SK-N-SH (cell line): ENCODE measurements around the gene HLA-DQB1. TPM values are rescaled to one million over a fixed set of nuclear protein-coding genes. Genes with fewer than 3 reads are reported as not detected.

Experiments
- CTCF ChIA-PET: fragments of 300-600, 350-600 bp; formaldehyde crosslinking; extraction: SDS; loops from one replicate; lab custom pipeline; 2021; lab: Yijun Ruan, JAX
- POLR2A ChIA-PET: fragments of 350-600 bp; sonication (Branson Sonifier 250); formaldehyde crosslinking; extraction: SDS; loops from one replicate; lab custom pipeline; 2020; ENCODE audit warnings: antibody characterized with exemption, inconsistent platforms; lab: Yijun Ruan, JAX
- DNase-seq: peaks from one replicate; pipeline ENCODE4 v3.0.0; 2012
- H2AFZ ChIP-seq: fragments of 200-600 bp; sonication (generic); 2 replicates; pipeline ENCODE4 v1.8.1; 2016; ENCODE audit warnings: antibody characterized with exemption, mild to moderate bottlenecking, low read depth
- H3F3A ChIP-seq: fragments of 200-600 bp; sonication (generic); replicated peaks from 2 replicates; pipeline ENCODE3; 2016; ENCODE audit warnings: antibody characterized with exemption, mild to moderate bottlenecking; ENCODE audit not compliant: insufficient read depth
- H3K27ac ChIP-seq, 2 experiments: fragments of 200-500 bp in 1 of 2; fragments of 200-600 bp in 1 of 2; sonication (Bioruptor generic) in 1 of 2; sonication (generic), shearing (Covaris generic) in 1 of 2; 2 replicates each; pipeline versions ENCODE4 v1.5.1 to v1.6.1; 2014 to 2016; ENCODE audit warnings: low read depth in 2 of 2, inconsistent platforms in 1 of 2, low read length in 1 of 2, mild to moderate bottlenecking in 1 of 2, mixed read lengths in 1 of 2
- H3K27me3 ChIP-seq: fragments of 200-600 bp; sonication (generic), shearing (Covaris generic); 2 replicates; pipeline ENCODE4 v1.6.1; 2016; ENCODE audit warnings: mixed run types; ENCODE audit not compliant: insufficient read depth
- H3K36me3 ChIP-seq, 2 experiments: fragments of 200-500 bp in 1 of 2; fragments of 200-600 bp in 1 of 2; sonication (Bioruptor generic) in 1 of 2; sonication (generic) in 1 of 2; replicated peaks in 1 of 2; 2 replicates each; pipeline versions ENCODE3 to v1.5.1; 2014 to 2016; ENCODE audit warnings: low read length in 1 of 2, mild to moderate bottlenecking in 1 of 2; ENCODE audit not compliant: insufficient read depth in 2 of 2, control insufficient read depth in 1 of 2
- H3K4me1 ChIP-seq, 2 experiments: fragments of 200-500 bp in 1 of 2; fragments of 200-600 bp in 1 of 2; sonication (Bioruptor generic) in 1 of 2; sonication (generic), shearing (Covaris generic) in 1 of 2; 2 replicates each; pipeline versions ENCODE4 v1.5.1 to v1.6.1; 2014 to 2016; ENCODE audit warnings: low read depth in 1 of 2, low read length in 1 of 2, mixed run types in 1 of 2; ENCODE audit not compliant: insufficient read depth in 2 of 2, control insufficient read depth in 1 of 2
- H3K4me2 ChIP-seq: fragments of 200-600 bp; sonication (generic), shearing (Covaris generic); 2 replicates; pipeline ENCODE4 v1.6.1; 2017; ENCODE audit warnings: mixed run types
- H3K4me3 ChIP-seq, 2 experiments: fragments of 200-500 bp in 1 of 2; fragments of 200-600 bp in 1 of 2; sonication (Bioruptor generic) in 1 of 2; sonication (generic), shearing (Covaris generic) in 1 of 2; 2 replicates each; pipeline versions ENCODE4 v1.5.1 to v1.8.1; 2014 to 2016; ENCODE audit warnings: low read depth in 2 of 2, inconsistent platforms in 1 of 2, low read length in 1 of 2, mild to moderate bottlenecking in 1 of 2, mixed read lengths in 1 of 2, moderate library complexity in 1 of 2
- H3K79me2 ChIP-seq: fragments of 200-600 bp; sonication (generic); 2 replicates; pipeline ENCODE4 v1.8.1; 2017; ENCODE audit warnings: mild to moderate bottlenecking; ENCODE audit not compliant: insufficient read depth
- H3K9ac ChIP-seq: fragments of 200-600 bp; sonication (generic); 2 replicates; pipeline ENCODE4 v1.6.1; 2017; ENCODE audit warnings: mixed run types
- H3K9me2 ChIP-seq: fragments of 200-600 bp; sonication (generic); 2 replicates; pipeline ENCODE4 v1.6.1; 2017; ENCODE audit warnings: mixed run types
- H3K9me3 ChIP-seq: fragments of 200-600 bp; sonication (generic); 2 replicates; pipeline ENCODE4 v1.6.1; 2017; ENCODE audit warnings: mixed run types, mild to moderate bottlenecking, moderate library complexity
- H4K20me1 ChIP-seq: fragments of 200-600 bp; sonication (generic); 2 replicates; pipeline ENCODE4 v1.6.1; 2017; ENCODE audit warnings: mild to moderate bottlenecking, mixed run types; ENCODE audit not compliant: insufficient read depth
- CHD2 ChIP-seq: fragments of 150-350 bp; IDR thresholded peaks from 2 replicates; pipeline ENCODE4 v1.6.1; 2018; ENCODE audit warnings: low read length; ENCODE audit not compliant: partially characterized antibody
- ELF1 ChIP-seq: IDR thresholded peaks from 2 replicates; pipeline ENCODE4 v1.4.0; 2012
- EZH2phosphoT487 ChIP-seq: fragments of 200-600 bp; sonication (generic); IDR thresholded peaks from 2 replicates; pipeline ENCODE4 v1.6.1; 2017; ENCODE audit warnings: low read depth, mixed run types, mild to moderate bottlenecking, antibody characterized with exemption, moderate library complexity, borderline replicate concordance
- FOSL2 ChIP-seq: IDR thresholded peaks from 2 replicates; pipeline ENCODE4 v1.4.0; 2012; ENCODE audit warnings: low read depth, mild to moderate bottlenecking, moderate library complexity, borderline replicate concordance
- FOXM1 ChIP-seq: IDR thresholded peaks from 2 replicates; pipeline ENCODE4 v1.4.0; 2012; ENCODE audit warnings: low read depth, mild to moderate bottlenecking
- GATA2 ChIP-seq: sonication (generic); formaldehyde crosslinking; IDR thresholded peaks from 2 replicates; pipeline ENCODE4 v1.5.0; 2020; ENCODE audit warnings: mild to moderate bottlenecking, missing genetic modification reagents
- IRF3 ChIP-seq: fragments of 150-350 bp; IDR thresholded peaks from 2 replicates; pipeline ENCODE4 v1.6.1; 2016; ENCODE audit warnings: mild to moderate bottlenecking, low read depth, low read length
- MAX ChIP-seq: IDR thresholded peaks from 2 replicates; pipeline ENCODE4 v1.4.0; 2012; ENCODE audit warnings: low read depth
- MEF2A ChIP-seq: IDR thresholded peaks from 2 replicates; pipeline ENCODE4 v1.4.0; 2012; ENCODE audit warnings: low read depth, borderline replicate concordance
- MXI1 ChIP-seq: IDR thresholded peaks from 2 replicates; pipeline ENCODE4 v1.6.1; 2012; ENCODE audit warnings: mild to moderate bottlenecking, low read depth, low read length, improper control_type of control experiment
- NFIC ChIP-seq: IDR thresholded peaks from 2 replicates; pipeline ENCODE4 v1.4.0; 2012; ENCODE audit warnings: borderline replicate concordance
- NRF1 ChIP-seq: IDR thresholded peaks from 2 replicates; pipeline ENCODE4 v1.6.1; 2012; ENCODE audit warnings: low read depth, mild to moderate bottlenecking, low read length
- PBX3 ChIP-seq: IDR thresholded peaks from 2 replicates; pipeline ENCODE4; 2012
- POLR2AphosphoS5 ChIP-seq: IDR thresholded peaks from 2 replicates; pipeline ENCODE4 v1.6.1; 2012; ENCODE audit warnings: low read depth, low read length
- RAD21 ChIP-seq: IDR thresholded peaks from 2 replicates; pipeline ENCODE4 v1.6.1; 2012; ENCODE audit warnings: mild to moderate bottlenecking, low read length
- RCOR1 ChIP-seq: fragments of 150-350 bp; IDR thresholded peaks from 2 replicates; pipeline ENCODE4 v1.6.1; 2017; ENCODE audit warnings: antibody characterized with exemption, low read length
- RFX5 ChIP-seq: IDR thresholded peaks from 2 replicates; pipeline ENCODE4 v1.6.1; 2012; ENCODE audit warnings: mild to moderate bottlenecking, improper control_type of control experiment, low read length
- TAF1 ChIP-seq: IDR thresholded peaks from 2 replicates; pipeline ENCODE4 v1.6.1; 2012; ENCODE audit warnings: low read depth, mild to moderate bottlenecking, low read length, moderate library complexity, borderline replicate concordance
- TCF12 ChIP-seq: IDR thresholded peaks from 2 replicates; pipeline ENCODE4 v1.4.0; 2012
- TEAD4 ChIP-seq: IDR thresholded peaks from 2 replicates; pipeline ENCODE4 v1.4.0; 2012; ENCODE audit warnings: mild to moderate bottlenecking, borderline replicate concordance; ENCODE audit not compliant: insufficient read depth
- USF1 ChIP-seq: IDR thresholded peaks from 2 replicates; pipeline ENCODE4 v1.4.0; 2012; ENCODE audit warnings: low read depth, borderline replicate concordance
- USF2 ChIP-seq: fragments of 150-350 bp; IDR thresholded peaks from 2 replicates; pipeline ENCODE4 v1.6.1; 2017; ENCODE audit warnings: antibody characterized with exemption, low read length, low read depth, borderline replicate concordance
- YY1 ChIP-seq: IDR thresholded peaks from 2 replicates; pipeline ENCODE4 v1.4.0; 2012; ENCODE audit warnings: low read depth, mild to moderate bottlenecking
- WGBS: methylation state at CpG from one replicate; pipeline ENCODE4 v1.1.6; 2017; ENCODE audit warnings: low lambda C conversion rate; 5-methylcytosine and 5-hydroxymethylcytosine counted together
- polyA plus RNA-seq, 3 experiments: library from polyadenylated mRNA; depleted of rRNA; stranded (reverse); fragments of >200 nt; gene quantifications; 2 replicates each; pipeline ENCODE4 v1.2.3, GENCODE V29; 2012

The HLA-DQB1 gene
- polyA plus RNA-seq, 1 of the 3 experiments (the other 2 are of a cell fraction): not detected

GRCh38 chr6:32662099-32662498 lies 4.4 kb downstream of the HLA-DQB1 start:
- no peak overlapping the region for H2AFZ ChIP-seq
- H3K27ac ChIP-seq: no peak overlapping the region
- no peaks in the 10 kb centered on the region for H3K9me3 ChIP-seq
- no peak for DNase-seq
- no peaks in the 10 kb centered on the region for H3K79me2 ChIP-seq
- H3K9me2 ChIP-seq: no peaks in the 10 kb centered on the region
- no peaks in the 10 kb centered on the region for H3K4me1 ChIP-seq
- no peaks in the 10 kb centered on the region for H3K36me3 ChIP-seq
- 10% methylated on average over 4 of the region's 7 CpGs for WGBS
- ChIA-PET CTCF (no interaction called here), POLR2A (no interaction called here)
- no peaks in the 10 kb centered on the region; the same call in 1 of the 2 replicates for H3K27me3 ChIP-seq
- no peak overlapping the region for H3K4me2 ChIP-seq
- no peak overlapping the region for H3K9ac ChIP-seq
- H3K4me3 ChIP-seq: no peak overlapping the region
- no peaks in the 10 kb centered on the region for H3F3A ChIP-seq
- no peaks in the 10 kb centered on the region for H4K20me1 ChIP-seq
- TF ChIP-seq TEAD4: no peak
- no peak for TF ChIP-seq PBX3
- TF ChIP-seq MXI1: no peak
- TF ChIP-seq POLR2AphosphoS5: no peak
- TF ChIP-seq NRF1: no peak
- TF ChIP-seq IRF3: no peak
- TF ChIP-seq EZH2phosphoT487: no peak
- TF ChIP-seq FOXM1: no peak
- TF ChIP-seq GATA2 (CRISPR knock-in tag): no peak
- no peak for TF ChIP-seq YY1
- no peak for TF ChIP-seq TAF1
- no peak for TF ChIP-seq USF2
- no peak for TF ChIP-seq RAD21
- no peak for TF ChIP-seq RCOR1
- no peak for TF ChIP-seq MAX
- no peak for TF ChIP-seq ELF1

- CTCF ChIA-PET: no interaction called here
- Histone ChIP-seq H3K9ac (no peak overlapping the region), H3F3A (no peaks in the 10 kb centered on the region), H3K27me3 (no peaks in the 10 kb centered on the region), H3K27ac (no peak overlapping the region), H3K4me3 (no peak overlapping the region), H3K9me3 (no peaks in the 10 kb centered on the region), H3K4me2 (no peak overlapping the region), H4K20me1 (no peaks in the 10 kb centered on the region), H3K79me2 (no peaks in the 10 kb centered on the region), H3K36me3 (no peaks in the 10 kb centered on the region), H3K9me2 (no peaks in the 10 kb centered on the region), H3K4me1 (no peaks in the 10 kb centered on the region), H2AFZ (no peak overlapping the region)
- no peak for DNase-seq
- WGBS: 5% methylated on average over 4 of the region's 4 CpGs
- POLR2A ChIA-PET: no interaction called here
- TF ChIP-seq RFX5 (no peak), TCF12 (no peak), TAF1 (no peak), USF1 (no peak), TEAD4 (no peak), MEF2A (no peak), CHD2 (no peak), FOSL2 (no peak), MXI1 (no peak), FOXM1 (no peak), NFIC (no peak), MAX (no peak), ELF1 (no peak), EZH2phosphoT487 (no peak), PBX3 (no peak), GATA2 (CRISPR knock-in tag) (no peak), RAD21 (no peak)
Observed at GRCh38 chr6:32659856-32660595, 6.4 kb downstream of the HLA-DQB1 start.
